B cell (primary cell): ENCODE results near the gene SIRPA. TPM values are rescaled to one million over a fixed set of nuclear protein-coding genes. Genes with fewer than 3 reads are reported as not detected.

Source experiments
- ATAC-seq: fragments of 200-7000 bp; cut with Tn5 transposase; one replicate; pipeline ENCODE4 v1.10.0; 2021; ENCODE audit warnings: low read depth, mild to moderate bottlenecking, moderate number of reproducible peaks, moderate library complexity
- CTCF ChIA-PET: fragments of 350-600 bp; sonication (Branson Sonifier 250); formaldehyde crosslinking; loops from one replicate; lab custom pipeline; 2021; ENCODE audit warnings: antibody characterized with exemption, inconsistent platforms; lab: Charles Lee
- POLR2A ChIA-PET: fragments of 350-600 bp; sonication (Branson Sonifier 250); formaldehyde crosslinking; loops from one replicate; lab custom pipeline; 2021; ENCODE audit warnings: antibody characterized with exemption; lab: Charles Lee
- DNase-seq: peaks from one replicate; pipeline ENCODE4 v3.0.0; 2013
- H2AFZ ChIP-seq: 2 replicates; pipeline ENCODE4 v1.6.1; 2012; ENCODE audit warnings: mild to moderate bottlenecking, low read depth, low read length; ENCODE audit not compliant: insufficient read depth, poor library complexity, severe bottlenecking
- H3K27ac ChIP-seq, 2 donors: 1 replicate in 1 of 2; 2 replicates in 1 of 2; pipeline ENCODE4 v1.5.1; 2012 to 2013; ENCODE audit warnings: low read length in 2 of 2, mild to moderate bottlenecking in 2 of 2, moderate library complexity in 1 of 2
- H3K27me3 ChIP-seq, 4 experiments: fragments of 200-600 bp in 1 of 4; sonication (generic) in 1 of 4; replicated peaks in 1 of 4; 1 replicate in 2 of 4; 2 replicates in 2 of 4; pipeline versions ENCODE4 v1.6.1 to v1.7.0; 2013 to 2016; ENCODE audit warnings: low read length in 3 of 4, mild to moderate bottlenecking in 2 of 4, mixed read lengths in 1 of 4, moderate library complexity in 1 of 4; ENCODE audit not compliant: insufficient read depth in 4 of 4, control insufficient read depth in 3 of 4; ENCODE audit errors: control extremely low read depth in 1 of 4
- H3K36me3 ChIP-seq, 2 experiments: replicated peaks in 1 of 2; 1 replicate in 1 of 2; 2 replicates in 1 of 2; pipeline versions ENCODE4 v1.6.1 to v1.7.1; 2013; ENCODE audit warnings: low read length in 1 of 2; ENCODE audit not compliant: insufficient read depth in 2 of 2, control insufficient read depth in 1 of 2; ENCODE audit errors: control extremely low read depth in 1 of 2, extremely low read depth in 1 of 2
- H3K4me1 ChIP-seq, 2 donors: fragments of 200-600 bp in 1 of 2; sonication (generic) in 1 of 2; 1 replicate in 1 of 2; 2 replicates in 1 of 2; pipeline versions ENCODE4 v1.5.1 to v1.6.1; 2013 to 2017; ENCODE audit warnings: low read length in 2 of 2; ENCODE audit not compliant: control insufficient read depth in 2 of 2, insufficient read depth in 2 of 2
- H3K4me2 ChIP-seq: replicated peaks from 2 replicates; pipeline ENCODE3; 2012; ENCODE audit warnings: mild to moderate bottlenecking, low read depth, low read length; ENCODE audit not compliant: poor library complexity, severe bottlenecking
- H3K4me3 ChIP-seq, 5 experiments: fragments of 200-600 bp in 1 of 5; sonication (generic) in 1 of 5; 1 replicate in 3 of 5; 2 replicates in 2 of 5; pipeline versions ENCODE4 v1.5.1 to v1.7.0; 2011 to 2016; ENCODE audit warnings: low read length in 4 of 5, mild to moderate bottlenecking in 4 of 5, low read depth in 2 of 5, control low read depth in 1 of 5, moderate library complexity in 1 of 5; ENCODE audit not compliant: insufficient read depth in 1 of 5; ENCODE audit errors: control extremely low read depth in 1 of 5, extremely low read depth in 1 of 5
- H3K79me2 ChIP-seq: fragments of 200-600 bp; sonication (generic); one replicate; pipeline ENCODE4 v1.6.0; 2016; ENCODE audit warnings: low read length; ENCODE audit not compliant: control insufficient read depth, insufficient read depth
- H3K9ac ChIP-seq: fragments of 200-600 bp; sonication (generic); 2 replicates; pipeline ENCODE4 v1.6.1; 2017; ENCODE audit warnings: mild to moderate bottlenecking, low read length, moderate library complexity
- H3K9me3 ChIP-seq, 3 donors: one replicate each; pipeline versions ENCODE4 v1.6.1 to v1.7.1; 2013; ENCODE audit warnings: low read length in 2 of 3; ENCODE audit not compliant: control insufficient read depth in 2 of 3, insufficient read depth in 1 of 3; ENCODE audit errors: control extremely low read depth in 1 of 3
- H4K20me1 ChIP-seq: 2 replicates; pipeline ENCODE4 v1.6.0; 2012; ENCODE audit warnings: mild to moderate bottlenecking, low read length; ENCODE audit not compliant: insufficient read depth, control insufficient read depth, poor library complexity, severe bottlenecking
- H3K27ac Mint-ChIP-seq: one replicate; pipeline ENCODE4 v1.8.0; 2021; ENCODE audit warnings: mixed read lengths
- H3K27me3 Mint-ChIP-seq: one replicate; pipeline ENCODE4 v1.8.0; 2021; ENCODE audit warnings: mixed read lengths
- H3K4me1 Mint-ChIP-seq: one replicate; pipeline ENCODE4 v1.8.0; 2021; ENCODE audit warnings: mixed read lengths
- H3K4me3 Mint-ChIP-seq: one replicate; pipeline ENCODE4 v1.8.0; 2021; ENCODE audit warnings: mixed read lengths
- H3K9me3 Mint-ChIP-seq: one replicate; pipeline ENCODE4 v1.8.0; 2022; ENCODE audit warnings: mixed read lengths; ENCODE audit not compliant: insufficient read depth
- CTCF ChIP-seq: fragments of 200-600 bp; IDR thresholded peaks from one replicate; pipeline ENCODE4 v1.8.0; 2022; ENCODE audit warnings: antibody characterized with exemption, mild to moderate bottlenecking
- EZH2 ChIP-seq: IDR thresholded peaks from 2 replicates; pipeline ENCODE4 v1.6.1; 2012; ENCODE audit warnings: borderline replicate concordance, low read depth, mild to moderate bottlenecking, moderate library complexity, low read length; ENCODE audit not compliant: insufficient read depth, poor library complexity, severe bottlenecking
- WGBS: methylation state at CpG from one replicate; pipeline ENCODE4 v1.1.5; 2013; ENCODE audit warnings: missing lambda C conversion rate; ENCODE audit not compliant: insufficient coverage; 5-methylcytosine and 5-hydroxymethylcytosine counted together
- intact Hi-C: fragments of 100-400 bp; cut with micrococcal nuclease; formaldehyde crosslinking; loops from one replicate; pipeline ENCODE4 v1.10.0; 2022
- polyA plus RNA-seq: library from polyadenylated mRNA; depleted of rRNA; stranded (reverse); fragments of >200 nt; gene quantifications from 2 replicates; pipeline ENCODE4 v1.2.3, GENCODE V29; 2012
- total RNA-seq, 2 donors: library from RNA; stranded (reverse); fragments of 120-200 nt in 1 of 2; gene quantifications; 1 replicate in 1 of 2; 2 replicates in 1 of 2; pipeline versions ENCODE4 v1.2.3 to v1.2.4, GENCODE V29; 2013 to 2022

The SIRPA gene
- total and polyA plus RNA-seq, 2 donors (not counting 1 experiment from before 2014, with no cell fraction given), result 0.94 to 10.2 TPM

- H3K9me3 Mint-ChIP-seq, result no peaks in the 10 kb centered on the region
- TF ChIP-seq EZH2 (no peak), CTCF (no peak)
- CTCF ChIA-PET, result no interaction called here
- Histone ChIP-seq H3K9ac (no peak overlapping the region), H2AFZ (no peak overlapping the region), H3K9me3 (no peaks in the 10 kb centered on the region), H4K20me1 (no peaks in the 10 kb centered on the region), H3K27ac (no peak overlapping the region), H3K4me3 (no peak overlapping the region), H3K4me1 (no peaks in the 10 kb centered on the region), H3K36me3 (no peaks in the 10 kb centered on the region), H3K27me3 (no peaks in the 10 kb centered on the region), H3K4me2 (no peak overlapping the region), H3K79me2 (no peaks in the 10 kb centered on the region)
- DNase-seq (no peak), ATAC-seq (no peak)
- POLR2A ChIA-PET, result no interaction called here
- peaks cover 11% of the 10 kb centered on the region for H3K4me1 Mint-ChIP-seq
- no peak overlapping the region for H3K27ac Mint-ChIP-seq
- H3K27me3 Mint-ChIP-seq, result no peaks in the 10 kb centered on the region
- WGBS, result 100% methylated on average over 3 of the region's 6 CpGs
- H3K4me3 Mint-ChIP-seq, result no peak overlapping the region
- intact Hi-C loops, result no loop called here
Observed at GRCh38 chr20:1907586-1907985, 12.4 kb downstream of the SIRPA start.

GRCh38 chr20:1908191-1908590 is 13.0 kb downstream of the SIRPA start:
- H3K9ac ChIP-seq, result no peak overlapping the region
- CTCF ChIA-PET, result no interaction called here
- intact Hi-C loops, result no loop called here
- Mint-ChIP-seq H3K4me3 (no peak overlapping the region), H3K4me1 (peaks cover 11% of the 10 kb centered on the region), H3K9me3 (no peaks in the 10 kb centered on the region), H3K27me3 (no peaks in the 10 kb centered on the region), H3K27ac (no peak overlapping the region)
- DNase-seq, result no peak
- H3K4me2 ChIP-seq, result no peak overlapping the region
- no peak overlapping the region for H3K27ac ChIP-seq
- H3K9me3 ChIP-seq, result no peaks in the 10 kb centered on the region
- H3K27me3 ChIP-seq, result no peaks in the 10 kb centered on the region
- WGBS, result 97% methylated on average over 9 of the region's 9 CpGs
- peaks cover 5% of the 10 kb centered on the region in 2 donors for H3K4me1 ChIP-seq
- no peak for ATAC-seq
- H4K20me1 ChIP-seq, result no peaks in the 10 kb centered on the region
- H2AFZ ChIP-seq, result no peak overlapping the region
- H3K79me2 ChIP-seq, result no peaks in the 10 kb centered on the region
- H3K4me3 ChIP-seq, result no peak overlapping the region
- POLR2A ChIA-PET, result no interaction called here
- no peaks in the 10 kb centered on the region for H3K36me3 ChIP-seq
- TF ChIP-seq CTCF, result no peak
- no peak for TF ChIP-seq EZH2
